Loucy (cell line): ENCODE measurements around the gene CNKSR1.

Experiments
- CTCF ChIP-seq: fragments of 200-600 bp; sonication (generic); conservative IDR thresholded peaks from 2 replicates; pipeline ENCODE4 v1.5.1; 2014; ENCODE audit warnings: mild to moderate bottlenecking, antibody characterized with exemption, low read length
- EZH2phosphoT487 ChIP-seq: fragments of 200-600 bp; IDR thresholded peaks from 2 replicates; pipeline ENCODE4 v1.6.1; 2018; ENCODE audit warnings: antibody characterized with exemption, mild to moderate bottlenecking, moderate library complexity, borderline replicate concordance

GRCh38 chr1:26166719-26167281 lies 10.5 kb upstream of the CNKSR1 start:
- TF ChIP-seq CTCF (no peak), EZH2phosphoT487 (no peak)
